NB4 (cell line): ENCODE measurements around the gene RETSAT.

Experiments
- MYC ChIP-seq: IDR thresholded peaks from 2 replicates; pipeline ENCODE4 v1.6.1; 2011; ENCODE audit warnings: low read depth, low read length
- POLR2A ChIP-seq: IDR thresholded peaks from 2 replicates; pipeline ENCODE4 v1.6.1; 2011; ENCODE audit warnings: mild to moderate bottlenecking; ENCODE audit not compliant: insufficient read length; ENCODE audit errors: extremely low read depth
- TF ChIP-seq, protein P1 (sequence below): IDR thresholded peaks from one replicate; pipeline ENCODE4 v1.5.1; 2012; ENCODE audit warnings: low read depth, low read length
- TF ChIP-seq, protein P2 (sequence below): IDR thresholded peaks from 2 replicates; pipeline ENCODE4 v1.6.1; 2011; ENCODE audit warnings: low read depth, low read length

DNA sequence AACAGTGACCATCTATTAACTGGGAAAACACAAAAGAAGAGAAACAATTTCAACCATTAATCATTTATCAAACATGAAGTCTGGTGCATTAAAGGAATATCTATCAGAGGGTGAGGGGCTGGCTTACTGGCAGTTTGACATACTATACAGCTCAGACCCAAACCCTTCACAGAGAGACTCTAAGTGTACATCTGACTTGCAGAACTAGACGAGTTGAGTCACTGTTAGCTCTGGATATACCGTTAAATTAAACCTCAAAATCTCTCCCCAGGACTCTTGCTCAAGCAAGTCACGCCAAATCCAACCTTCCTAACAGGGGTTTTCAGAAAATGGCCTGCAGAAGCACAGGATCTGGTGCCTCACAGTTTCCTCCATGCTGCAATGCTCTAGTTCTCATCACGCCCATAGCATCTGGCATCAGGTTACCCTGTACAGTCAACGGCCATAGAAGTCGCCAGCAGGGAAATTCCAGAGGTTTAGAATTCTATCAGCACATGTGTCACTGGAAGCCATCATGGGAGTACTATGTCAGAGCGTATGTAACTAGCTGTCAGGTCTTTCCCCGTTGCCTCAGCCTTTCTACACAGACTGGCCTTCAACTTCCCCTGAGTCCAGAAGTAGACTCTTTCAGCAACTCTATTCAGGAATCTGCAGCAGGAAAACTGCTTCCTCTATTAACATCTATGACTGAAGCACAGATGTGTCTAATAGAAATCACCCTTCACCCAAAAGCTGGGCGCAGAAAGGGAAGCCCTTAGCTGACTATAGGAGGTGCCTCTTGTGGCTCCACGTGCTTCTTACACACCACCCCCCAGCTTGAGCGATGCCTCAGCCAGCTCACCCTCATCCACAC lies 35.9 kb downstream of the RETSAT start:
- TF ChIP-seq, protein P1, sequence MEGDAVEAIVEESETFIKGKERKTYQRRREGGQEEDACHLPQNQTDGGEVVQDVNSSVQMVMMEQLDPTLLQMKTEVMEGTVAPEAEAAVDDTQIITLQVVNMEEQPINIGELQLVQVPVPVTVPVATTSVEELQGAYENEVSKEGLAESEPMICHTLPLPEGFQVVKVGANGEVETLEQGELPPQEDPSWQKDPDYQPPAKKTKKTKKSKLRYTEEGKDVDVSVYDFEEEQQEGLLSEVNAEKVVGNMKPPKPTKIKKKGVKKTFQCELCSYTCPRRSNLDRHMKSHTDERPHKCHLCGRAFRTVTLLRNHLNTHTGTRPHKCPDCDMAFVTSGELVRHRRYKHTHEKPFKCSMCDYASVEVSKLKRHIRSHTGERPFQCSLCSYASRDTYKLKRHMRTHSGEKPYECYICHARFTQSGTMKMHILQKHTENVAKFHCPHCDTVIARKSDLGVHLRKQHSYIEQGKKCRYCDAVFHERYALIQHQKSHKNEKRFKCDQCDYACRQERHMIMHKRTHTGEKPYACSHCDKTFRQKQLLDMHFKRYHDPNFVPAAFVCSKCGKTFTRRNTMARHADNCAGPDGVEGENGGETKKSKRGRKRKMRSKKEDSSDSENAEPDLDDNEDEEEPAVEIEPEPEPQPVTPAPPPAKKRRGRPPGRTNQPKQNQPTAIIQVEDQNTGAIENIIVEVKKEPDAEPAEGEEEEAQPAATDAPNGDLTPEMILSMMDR = no peak
- no peak for TF ChIP-seq POLR2A
- no peak for TF ChIP-seq MYC
- TF ChIP-seq, protein P2, sequence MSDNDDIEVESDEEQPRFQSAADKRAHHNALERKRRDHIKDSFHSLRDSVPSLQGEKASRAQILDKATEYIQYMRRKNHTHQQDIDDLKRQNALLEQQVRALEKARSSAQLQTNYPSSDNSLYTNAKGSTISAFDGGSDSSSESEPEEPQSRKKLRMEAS = no peak
